Measurements from ENCODE around the gene RGL1. TPM values are rescaled to one million over a fixed set of nuclear protein-coding genes. Genes with fewer than 3 reads are reported as not detected.

Gene RGL1
- total and polyA plus RNA-seq, 7 donors, result 8.3 to 42.1 (median 23.8) TPM

DNA sequence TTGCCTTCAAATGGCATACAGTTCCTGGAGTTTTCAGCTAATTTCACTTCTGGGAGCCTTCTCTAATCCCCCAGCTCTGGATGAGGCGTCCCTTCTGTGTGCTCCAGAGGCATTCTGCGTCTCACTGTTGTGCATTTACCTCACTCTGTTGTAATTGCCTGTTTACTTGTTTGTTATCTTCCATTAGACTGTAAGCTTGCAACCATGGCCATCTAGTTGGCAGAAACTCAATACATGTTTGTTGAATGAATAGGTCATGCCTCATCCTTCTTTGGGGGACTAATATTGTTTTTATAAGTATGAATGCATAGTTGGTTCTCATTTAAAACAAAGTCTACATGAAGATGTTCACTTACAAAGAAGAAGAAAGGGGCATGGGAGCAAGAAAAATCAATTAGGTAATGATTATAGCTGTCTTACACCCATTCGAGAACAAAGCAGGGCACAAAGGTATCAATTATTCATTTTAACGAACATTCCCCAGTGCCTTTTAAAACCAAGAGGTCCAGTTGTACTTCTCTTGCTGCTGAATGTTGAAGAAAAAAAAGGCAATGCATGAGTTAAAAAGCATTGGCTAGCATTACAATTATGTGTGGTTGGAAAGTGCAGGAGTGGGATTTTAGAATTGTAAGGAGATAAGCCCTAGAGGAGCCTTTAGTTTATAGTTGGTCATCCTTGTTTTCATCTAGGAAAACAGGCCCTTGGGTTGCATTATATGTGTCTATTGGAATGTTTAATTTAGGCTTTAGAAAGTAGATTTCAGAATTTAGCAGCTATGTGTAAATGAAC is 6.0 kb downstream of the RGL1 start:
- no peak overlapping the region for H3K4me3 ChIP-seq

DNA sequence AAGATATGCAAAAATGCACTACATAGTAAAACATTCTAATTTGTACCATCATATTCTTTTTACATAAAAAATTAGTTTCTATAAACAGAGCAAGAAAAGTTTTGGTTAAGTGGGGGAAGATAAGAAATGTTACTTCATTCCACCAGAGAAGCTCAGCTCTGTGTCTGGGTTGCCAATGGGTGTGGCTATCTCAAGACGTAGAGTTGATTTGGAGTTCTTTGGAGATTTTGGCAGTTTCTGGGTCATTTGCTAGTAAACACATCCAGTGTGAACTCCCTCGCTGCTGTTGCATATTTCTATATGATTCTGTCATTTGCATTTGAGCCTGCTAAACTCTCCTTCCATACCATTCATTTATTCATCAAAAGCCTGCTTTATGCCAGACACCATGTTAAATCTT is 7.2 kb downstream of the RGL1 start:
- Histone ChIP-seq H3K4me1 (peaks cover 0 to 98% (median 70%) of the 10 kb centered on the region in 4 donors), H3K9me3 (no peaks in the 10 kb centered on the region), H3K4me3 (no peak overlapping the region), H3K36me3 (peaks cover 0 to 3% (median 0%) of the 10 kb centered on the region in 4 donors), H3K27me3 (no peaks in the 10 kb centered on the region), H3K27ac (peak overlapping the region; percentile 37 to 74 (median 60))
- TF ChIP-seq POLR2AphosphoS5 (IDR thresholded peaks at IDR 0.05) (no peak), EP300 (IDR thresholded peaks at IDR 0.05) (no peak), POLR2A (IDR thresholded peaks at IDR 0.05) (no peak)
- TF ChIP-seq, protein P1, sequence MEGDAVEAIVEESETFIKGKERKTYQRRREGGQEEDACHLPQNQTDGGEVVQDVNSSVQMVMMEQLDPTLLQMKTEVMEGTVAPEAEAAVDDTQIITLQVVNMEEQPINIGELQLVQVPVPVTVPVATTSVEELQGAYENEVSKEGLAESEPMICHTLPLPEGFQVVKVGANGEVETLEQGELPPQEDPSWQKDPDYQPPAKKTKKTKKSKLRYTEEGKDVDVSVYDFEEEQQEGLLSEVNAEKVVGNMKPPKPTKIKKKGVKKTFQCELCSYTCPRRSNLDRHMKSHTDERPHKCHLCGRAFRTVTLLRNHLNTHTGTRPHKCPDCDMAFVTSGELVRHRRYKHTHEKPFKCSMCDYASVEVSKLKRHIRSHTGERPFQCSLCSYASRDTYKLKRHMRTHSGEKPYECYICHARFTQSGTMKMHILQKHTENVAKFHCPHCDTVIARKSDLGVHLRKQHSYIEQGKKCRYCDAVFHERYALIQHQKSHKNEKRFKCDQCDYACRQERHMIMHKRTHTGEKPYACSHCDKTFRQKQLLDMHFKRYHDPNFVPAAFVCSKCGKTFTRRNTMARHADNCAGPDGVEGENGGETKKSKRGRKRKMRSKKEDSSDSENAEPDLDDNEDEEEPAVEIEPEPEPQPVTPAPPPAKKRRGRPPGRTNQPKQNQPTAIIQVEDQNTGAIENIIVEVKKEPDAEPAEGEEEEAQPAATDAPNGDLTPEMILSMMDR (IDR thresholded peaks at IDR 0.05), result no peak
- 73 to 79% methylated on average over 2 of the region's 2 CpGs for WGBS, 2 donors
- DNase-seq, result no peak
- intact Hi-C loops (cut with DNase I), result no loop called here

More for the DNA sequence above, 6.0 kb downstream of the RGL1 start:
- WGBS, 2 donors, result 86% methylated on average over 4 of the region's 4 CpGs
- Histone ChIP-seq H3K36me3 (peaks cover 0 to 3% (median 0%) of the 10 kb centered on the region in 4 donors), H3K27ac (no peak overlapping the region), H3K4me1 (peaks cover 0 to 94% (median 68%) of the 10 kb centered on the region in 4 donors), H3K9me3 (no peaks in the 10 kb centered on the region), H3K27me3 (no peaks in the 10 kb centered on the region)
- no peak for TF ChIP-seq EP300 (IDR thresholded peaks at IDR 0.05)
- TF ChIP-seq POLR2A (IDR thresholded peaks at IDR 0.05), result no peak
- TF ChIP-seq, protein P1 (IDR thresholded peaks at IDR 0.05), result no peak
- no peak for TF ChIP-seq POLR2AphosphoS5 (IDR thresholded peaks at IDR 0.05)
- no peak for DNase-seq
- intact Hi-C loops (cut with DNase I), result no loop called here

DNA sequence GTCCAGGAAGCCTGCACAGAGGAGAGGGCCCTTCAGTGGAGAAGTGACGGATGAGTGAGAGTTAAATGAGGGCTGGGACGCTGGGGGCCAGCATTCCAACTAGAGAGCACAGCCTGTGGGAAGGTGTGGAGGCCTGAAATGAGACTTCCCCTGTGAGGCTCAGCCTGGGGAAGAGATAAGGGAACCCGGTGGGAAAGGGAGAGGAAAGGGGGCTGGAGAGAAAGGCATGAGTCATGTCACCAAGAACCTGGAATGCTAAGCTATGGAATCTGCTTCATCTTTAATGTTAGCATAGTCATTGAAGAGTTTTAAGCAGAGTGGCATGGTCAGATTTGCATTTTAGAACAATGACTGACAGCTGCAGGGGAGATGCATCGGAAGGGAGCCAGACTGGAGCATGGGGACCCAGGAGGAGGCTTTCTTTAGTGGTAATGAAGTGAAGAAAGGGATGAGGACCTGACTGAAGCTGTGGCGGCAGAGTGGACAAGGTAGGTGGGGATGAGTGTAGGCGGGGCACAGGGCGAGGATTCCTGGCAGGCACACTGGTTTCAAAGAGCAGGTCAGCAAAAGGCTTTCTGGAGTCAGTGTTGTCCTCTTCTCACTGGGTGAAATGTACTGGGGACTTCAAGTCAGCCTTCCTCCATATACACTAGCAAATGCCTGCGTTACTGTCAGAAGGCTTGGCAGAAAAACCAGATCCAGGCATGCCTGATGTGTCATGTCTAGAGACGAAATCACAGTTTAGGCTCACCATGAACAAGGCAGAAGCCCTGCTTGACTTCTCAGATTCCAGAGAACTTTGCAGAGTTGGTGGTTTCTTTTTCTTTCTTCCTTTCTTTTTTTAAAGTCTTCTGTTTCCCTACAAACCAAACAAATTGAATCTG is 8.0 kb downstream of the RGL1 start:
- peaks cover 0 to 98% (median 73%) of the 10 kb centered on the region in 4 donors for H3K4me1 ChIP-seq
- H3K36me3 ChIP-seq, result no peaks in the 10 kb centered on the region
- WGBS, 2 donors, result 55 to 76% methylated on average over 9 of the region's 9 CpGs
- TF ChIP-seq EP300 (IDR thresholded peaks at IDR 0.05) (no peak), POLR2AphosphoS5 (IDR thresholded peaks at IDR 0.05) (no peak)
- H3K4me3 ChIP-seq, result peak overlapping the region in 1 of 4 donors; percentile 14
- H3K9me3 ChIP-seq, result no peaks in the 10 kb centered on the region
- DNase-seq, result no peak
- H3K27me3 ChIP-seq, result no peaks in the 10 kb centered on the region
- intact Hi-C loops (cut with DNase I), result no loop called here
- H3K27ac ChIP-seq, result peak overlapping the region; percentile 37 to 74 (median 60)

DNA sequence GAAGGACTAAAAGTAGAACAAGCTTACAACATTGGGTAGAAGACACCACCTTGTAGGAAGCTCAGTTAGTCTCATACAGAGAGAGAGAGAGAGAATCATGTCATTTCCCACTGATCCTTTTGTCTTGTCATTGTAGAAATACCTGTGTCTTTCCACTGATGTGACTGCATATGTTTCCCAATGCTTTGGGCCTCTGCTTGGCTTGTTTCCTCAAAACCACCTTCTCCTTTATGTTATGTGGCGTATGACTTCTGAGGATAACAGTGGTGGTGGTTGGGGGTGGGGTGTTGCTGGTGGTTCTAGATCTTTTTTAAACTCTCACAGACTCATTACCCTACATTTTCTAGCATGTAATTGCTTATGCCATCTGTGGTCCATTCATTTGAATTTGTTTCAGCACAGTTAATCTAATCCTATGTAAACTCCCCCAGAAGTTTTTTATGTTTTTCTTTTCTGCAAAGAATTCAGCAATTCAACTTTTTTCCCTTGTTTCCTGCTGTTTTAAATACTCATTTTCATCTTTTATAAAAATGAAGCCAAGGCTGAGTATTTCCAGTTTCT is 9.3 kb downstream of the RGL1 start:
- intact Hi-C loops (cut with DNase I), result no loop called here
- Histone ChIP-seq H3K36me3 (no peaks in the 10 kb centered on the region), H3K27ac (peak overlapping the region in 3 of 4 donors; percentile 6 to 74 (median 59)), H3K9me3 (no peaks in the 10 kb centered on the region), H3K27me3 (no peaks in the 10 kb centered on the region), H3K4me3 (no peak overlapping the region), H3K4me1 (peaks cover 0 to 98% (median 74%) of the 10 kb centered on the region in 4 donors)
- WGBS, 2 donors, result 83 to 89% methylated on average over 1 of the region's 1 CpG
- no peak for DNase-seq
- no peak for TF ChIP-seq POLR2AphosphoS5 (IDR thresholded peaks at IDR 0.05)
- TF ChIP-seq, protein P1 (IDR thresholded peaks at IDR 0.05), result no peak
- no peak for TF ChIP-seq POLR2A (IDR thresholded peaks at IDR 0.05)
- TF ChIP-seq EP300 (IDR thresholded peaks at IDR 0.05), result no peak

Measured in sigmoid colon (tissue), 7 donors.